GM18867 (cell line): ENCODE measurements around the gene KLHDC9.
"Not testable (repeated sequence)": the region's sequence is repeated elsewhere in the genome, so short reads cannot be mapped to it uniquely, and the experiment has no call there.

ENCODE experiments used
- ATAC-seq: cut with Tn5 transposase; IDR thresholded peaks from one replicate; pipeline ENCODE4 v1.9.1; 2021; ENCODE audit warnings: mild to moderate bottlenecking, moderate library complexity; ENCODE audit not compliant: unreplicated experiment

Gene KLHDC9, protein sequence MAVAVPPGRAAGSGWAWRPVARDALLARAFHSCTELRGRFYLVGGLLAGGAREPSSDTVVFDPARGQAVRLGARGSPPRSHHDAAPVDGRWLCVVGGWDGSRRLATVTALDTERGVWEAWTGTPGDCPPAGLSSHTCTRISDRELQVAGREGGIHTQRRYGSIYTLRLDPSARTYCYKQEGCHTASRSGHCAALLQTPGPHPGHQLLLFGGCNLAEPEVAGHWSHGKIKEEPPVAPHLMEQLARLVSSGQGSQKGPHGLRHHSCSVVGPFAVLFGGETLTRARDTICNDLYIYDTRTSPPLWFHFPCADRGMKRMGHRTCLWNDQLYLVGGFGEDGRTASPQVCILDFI

GRCh38 chr1:161098210-161099068 lies at the start of gene KLHDC9:
Gene KLHDC9, plus strand, starts transcription at chr1:161098361. Its CDS starts 175 bp downstream, at chr1:161098536.
- ATAC-seq = peak; percentile 75

GRCh38 chr1:161048949-161049722 lies 49.0 kb upstream of the KLHDC9 start:
- no peak for ATAC-seq

DNA sequence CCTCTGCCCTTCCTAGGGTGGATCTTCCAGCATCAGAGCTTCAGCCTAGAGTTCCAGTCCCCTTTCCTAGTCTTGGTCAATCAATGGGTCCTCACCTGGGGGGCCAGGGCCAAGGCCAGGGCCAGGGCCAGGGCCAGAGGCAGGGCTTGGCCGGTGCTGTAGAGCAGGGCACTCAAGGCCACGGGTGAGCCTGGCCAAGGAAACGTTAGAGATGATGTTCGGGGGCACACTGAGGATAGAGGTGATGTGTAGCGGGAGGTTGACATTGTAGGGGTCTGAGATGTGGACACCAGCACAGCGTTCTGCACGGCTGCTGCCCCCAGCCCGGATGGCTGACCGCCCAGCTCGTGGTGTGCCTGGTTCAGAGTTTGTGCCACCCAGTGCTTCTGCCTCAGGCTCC lies 46.9 kb upstream of the KLHDC9 start:
- no peak for ATAC-seq

DNA sequence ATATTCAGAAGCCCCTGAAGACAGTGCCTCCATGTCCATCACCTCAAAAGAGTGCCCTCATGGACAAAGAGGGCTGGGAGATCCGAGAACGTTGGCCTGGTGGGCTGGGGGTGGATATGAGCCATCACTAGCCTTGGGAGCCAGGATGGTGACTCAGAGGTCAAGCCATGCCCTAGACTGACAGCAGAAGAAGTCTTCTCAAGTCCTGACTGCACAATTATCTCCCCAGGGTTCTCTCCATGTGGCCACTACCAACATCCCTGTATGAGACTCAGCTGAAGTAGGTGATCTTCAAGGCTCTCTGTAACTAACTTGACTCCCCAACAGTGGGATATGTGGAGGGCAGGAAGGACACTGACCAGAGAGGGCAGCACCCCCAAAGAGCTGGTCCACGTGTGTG lies 45.3 kb upstream of the KLHDC9 start:
- no peak for ATAC-seq

GRCh38 chr1:161054232-161054631 lies 43.9 kb upstream of the KLHDC9 start:
- ATAC-seq = no peak

- no peak for ATAC-seq
Measured at GRCh38 chr1:161054805-161055204, 43.4 kb upstream of the KLHDC9 start.

GRCh38 chr1:161059293-161059692 lies 38.9 kb upstream of the KLHDC9 start:
- ATAC-seq = no peak

- ATAC-seq = no peak
Measured at GRCh38 chr1:161061419-161061818, 36.7 kb upstream of the KLHDC9 start.

DNA sequence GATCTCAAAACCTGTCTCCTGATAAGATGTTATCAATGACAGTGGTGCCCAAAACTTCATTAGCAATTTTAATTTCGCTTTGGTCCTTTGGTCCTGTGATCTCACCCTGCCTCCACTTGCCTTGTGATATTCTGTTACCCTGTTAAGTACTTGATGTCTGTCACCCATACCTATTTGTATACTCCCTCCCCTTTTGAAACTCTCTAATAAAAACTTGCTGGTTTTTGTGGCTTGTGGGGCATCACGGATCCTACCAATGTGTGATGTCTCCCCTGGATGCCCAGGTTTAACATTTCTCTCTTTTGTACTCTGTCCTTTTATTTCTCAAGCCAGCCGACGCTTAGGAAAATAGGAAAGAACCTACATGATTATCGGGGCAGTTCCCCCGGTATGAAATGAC lies 34.2 kb upstream of the KLHDC9 start:
- ATAC-seq = not testable (repeated sequence)

GRCh38 chr1:161065681-161066080 lies 32.5 kb upstream of the KLHDC9 start:
- not testable (repeated sequence) for ATAC-seq

- no peak for ATAC-seq
Measured at GRCh38 chr1:161066694-161067093, 31.5 kb upstream of the KLHDC9 start.

DNA sequence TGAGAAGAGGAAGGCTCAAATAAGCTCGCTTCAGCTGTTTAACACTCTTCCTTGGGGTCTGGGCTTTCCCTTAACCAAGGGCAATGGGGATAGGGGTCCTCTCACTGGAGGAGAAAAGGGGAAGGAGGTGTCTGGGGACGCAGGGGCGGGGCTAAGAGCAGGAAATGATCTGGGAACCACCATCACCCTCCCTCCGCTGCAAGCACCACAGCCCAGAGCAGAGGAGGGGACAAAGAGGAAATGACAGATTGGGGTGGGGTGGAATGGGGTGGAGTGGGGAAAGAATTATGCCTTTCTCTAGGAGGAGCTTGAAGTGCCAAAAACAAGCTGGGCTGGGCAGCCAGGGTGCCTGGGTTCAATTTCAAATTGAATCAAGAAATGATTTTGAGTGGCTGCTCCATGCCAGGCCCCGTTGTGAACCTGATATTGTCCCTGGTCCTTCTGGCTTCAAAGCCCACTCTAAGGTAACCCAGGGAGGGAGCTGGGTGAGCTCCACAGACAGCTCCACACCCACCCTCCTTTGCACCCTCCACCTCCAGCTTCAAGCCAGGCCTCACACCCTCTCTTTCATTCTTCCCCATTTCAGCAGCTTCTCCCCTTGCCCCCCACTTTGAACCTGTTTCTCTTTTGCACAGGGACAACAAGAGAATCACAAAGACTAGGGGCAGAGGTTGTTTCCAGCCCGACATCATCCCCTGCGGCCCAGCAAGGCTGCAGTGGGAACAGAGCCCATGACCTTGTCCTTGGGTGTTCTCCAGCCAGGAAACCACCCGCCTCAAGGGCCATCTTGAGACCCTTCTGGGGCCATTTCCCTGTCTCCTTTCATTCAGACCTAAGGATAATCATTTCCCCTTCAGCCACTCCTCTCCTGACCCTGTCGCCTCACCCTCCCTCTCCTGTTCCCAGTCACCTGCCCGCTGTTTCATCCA lies 29.6 kb upstream of the KLHDC9 start:
- peak; percentile 48 for ATAC-seq

- ATAC-seq = no peak
Measured at GRCh38 chr1:161069241-161069640, 28.9 kb upstream of the KLHDC9 start.

GRCh38 chr1:161069731-161070270 lies 28.4 kb upstream of the KLHDC9 start, which contains the start of gene ARHGAP30:
Gene ARHGAP30, minus strand, starts transcription at chr1:161069891. Its CDS starts 267 bp downstream, at chr1:161069624.
- ATAC-seq = peak; percentile 87

DNA sequence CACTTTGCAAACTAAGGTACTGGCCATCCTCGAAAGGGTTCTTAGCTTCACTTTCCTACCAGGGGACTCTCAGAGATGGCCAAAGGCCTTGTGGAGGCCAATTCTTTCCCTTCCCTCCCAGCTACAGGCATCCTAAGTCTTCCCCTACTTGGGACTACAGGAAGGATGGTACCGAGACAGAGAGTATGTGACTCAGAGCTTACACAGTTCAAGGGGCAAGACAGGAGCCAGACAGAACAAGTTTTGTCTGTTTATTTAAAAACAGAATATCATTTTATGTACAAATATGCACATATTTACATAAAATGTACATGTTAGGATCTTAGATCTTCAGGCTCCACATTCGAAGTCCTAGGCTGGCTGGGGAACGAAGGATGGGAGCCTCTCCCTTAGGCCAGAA lies 27.4 kb upstream of the KLHDC9 start:
- no peak for ATAC-seq

DNA sequence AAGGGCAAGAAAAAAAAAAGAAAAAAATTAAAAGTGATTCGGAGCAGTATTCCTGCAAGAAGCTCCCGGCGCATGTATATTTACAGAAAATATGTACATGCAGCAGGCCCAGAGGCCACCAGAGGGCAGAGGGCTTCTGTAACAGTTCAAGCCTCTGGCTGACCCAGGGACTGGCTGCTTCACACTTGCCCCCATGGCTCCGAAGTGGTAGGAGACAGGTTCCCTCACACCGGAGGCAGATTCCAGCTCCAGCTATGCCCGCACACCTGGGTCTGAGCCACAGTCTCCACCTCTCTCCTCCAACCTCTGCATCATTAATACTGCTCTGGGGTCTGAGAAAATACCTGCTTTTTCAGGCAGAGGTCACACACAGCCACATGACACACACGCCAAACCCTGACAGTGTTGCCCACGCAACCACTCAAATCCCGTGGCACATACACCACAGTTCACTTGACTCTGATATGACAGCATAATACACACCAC lies 26.2 kb upstream of the KLHDC9 start:
- ATAC-seq = no peak

DNA sequence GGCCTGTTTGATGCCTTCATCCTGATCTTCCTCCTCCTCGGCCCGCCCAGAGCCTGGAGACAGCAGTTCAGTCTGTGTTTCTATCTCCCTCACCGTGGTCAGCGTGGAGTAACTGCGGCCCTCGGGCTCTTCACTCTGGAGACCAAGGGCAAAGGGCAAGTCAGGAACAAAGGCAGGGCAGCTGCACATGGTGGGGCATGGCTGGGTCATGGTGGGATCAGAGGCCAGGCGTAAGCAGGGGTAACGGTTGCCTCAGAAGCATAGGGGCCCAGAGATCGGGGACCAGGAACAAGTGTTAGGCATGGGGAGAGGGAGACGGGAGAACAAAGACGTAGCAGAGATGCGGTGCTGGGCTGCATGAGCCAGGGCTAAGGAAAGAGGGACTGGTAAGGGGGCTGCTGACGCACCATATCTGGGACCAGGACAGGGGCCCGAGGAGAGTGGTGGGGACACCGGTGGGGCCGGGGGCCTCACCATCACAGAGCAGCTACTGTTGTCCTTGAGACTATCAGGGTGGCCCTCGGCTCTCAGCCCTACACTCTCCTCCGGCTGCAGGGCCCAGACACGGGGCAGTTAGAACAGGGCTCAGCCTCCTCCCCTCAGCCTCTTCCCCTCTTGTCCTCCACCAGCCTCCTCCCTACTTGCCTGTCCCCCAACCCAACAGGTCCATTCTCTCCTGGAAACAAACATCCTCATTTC lies 25.3 kb upstream of the KLHDC9 start:
- no peak for ATAC-seq

- no peak for ATAC-seq
Measured at GRCh38 chr1:161073474-161074121, 24.6 kb upstream of the KLHDC9 start.
